ENCODE results near the gene ZNF644.

ZNF644 gene

DNA sequence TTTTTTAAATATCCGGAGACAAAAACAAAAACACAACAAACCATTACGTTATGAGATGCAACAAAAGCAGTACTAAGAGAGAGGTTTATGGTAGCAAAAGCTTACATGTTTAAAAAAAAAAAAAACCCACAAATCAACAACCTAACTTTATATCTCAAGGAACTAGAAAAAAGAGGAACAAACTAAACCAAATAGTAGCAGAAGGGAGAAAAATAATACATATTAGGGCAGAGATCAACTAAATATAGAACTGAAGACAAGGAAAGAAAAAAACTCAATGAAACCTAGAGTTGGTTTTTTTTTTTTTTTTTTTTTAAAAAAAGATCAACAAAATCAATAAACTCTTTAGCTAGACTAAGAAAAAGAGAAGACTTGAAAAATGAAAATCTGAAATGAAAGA is 34.9 kb downstream of the ZNF644 start:
- H3K9me3 Mint-ChIP-seq: peaks cover 21% of the 10 kb centered on the region
- peaks cover 81% of the 10 kb centered on the region for H3K36me3 Mint-ChIP-seq (ENCODE audit: low read depth)
- no peak for DNase-seq
- no peaks in the 10 kb centered on the region for H3K27me3 Mint-ChIP-seq
- no peak overlapping the region for H3K27ac Mint-ChIP-seq
- peaks cover 75% of the 10 kb centered on the region for H3K4me1 Mint-ChIP-seq (ENCODE audit: low read depth)
- H3K4me3 Mint-ChIP-seq: no peak overlapping the region

DNA sequence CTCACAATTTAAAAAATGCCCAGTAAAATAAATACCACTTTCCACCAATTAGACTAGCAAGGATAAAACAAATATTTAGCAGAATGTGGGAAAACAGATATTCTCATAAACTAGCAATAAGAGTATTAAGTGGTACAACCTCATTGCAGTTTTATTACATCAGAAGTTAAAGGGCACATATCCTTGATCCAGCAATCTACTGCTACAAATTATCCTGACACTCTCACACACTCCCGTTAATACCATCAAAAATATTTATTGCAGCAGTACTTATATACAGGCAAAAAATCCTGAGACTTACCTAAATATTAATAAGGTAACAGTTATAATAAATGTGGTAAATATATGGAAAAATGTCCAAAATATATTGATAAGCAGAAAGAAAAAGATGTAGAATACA is 44.3 kb downstream of the ZNF644 start:
- no peaks in the 10 kb centered on the region for H3K27me3 Mint-ChIP-seq
- H3K4me1 Mint-ChIP-seq (ENCODE audit: low read depth): peaks cover 51% of the 10 kb centered on the region
- H3K36me3 Mint-ChIP-seq (ENCODE audit: low read depth): peaks cover 81% of the 10 kb centered on the region
- DNase-seq: no peak
- H3K9me3 Mint-ChIP-seq: no peaks in the 10 kb centered on the region
- H3K27ac Mint-ChIP-seq: no peak overlapping the region
- no peak overlapping the region for H3K4me3 Mint-ChIP-seq

DNA sequence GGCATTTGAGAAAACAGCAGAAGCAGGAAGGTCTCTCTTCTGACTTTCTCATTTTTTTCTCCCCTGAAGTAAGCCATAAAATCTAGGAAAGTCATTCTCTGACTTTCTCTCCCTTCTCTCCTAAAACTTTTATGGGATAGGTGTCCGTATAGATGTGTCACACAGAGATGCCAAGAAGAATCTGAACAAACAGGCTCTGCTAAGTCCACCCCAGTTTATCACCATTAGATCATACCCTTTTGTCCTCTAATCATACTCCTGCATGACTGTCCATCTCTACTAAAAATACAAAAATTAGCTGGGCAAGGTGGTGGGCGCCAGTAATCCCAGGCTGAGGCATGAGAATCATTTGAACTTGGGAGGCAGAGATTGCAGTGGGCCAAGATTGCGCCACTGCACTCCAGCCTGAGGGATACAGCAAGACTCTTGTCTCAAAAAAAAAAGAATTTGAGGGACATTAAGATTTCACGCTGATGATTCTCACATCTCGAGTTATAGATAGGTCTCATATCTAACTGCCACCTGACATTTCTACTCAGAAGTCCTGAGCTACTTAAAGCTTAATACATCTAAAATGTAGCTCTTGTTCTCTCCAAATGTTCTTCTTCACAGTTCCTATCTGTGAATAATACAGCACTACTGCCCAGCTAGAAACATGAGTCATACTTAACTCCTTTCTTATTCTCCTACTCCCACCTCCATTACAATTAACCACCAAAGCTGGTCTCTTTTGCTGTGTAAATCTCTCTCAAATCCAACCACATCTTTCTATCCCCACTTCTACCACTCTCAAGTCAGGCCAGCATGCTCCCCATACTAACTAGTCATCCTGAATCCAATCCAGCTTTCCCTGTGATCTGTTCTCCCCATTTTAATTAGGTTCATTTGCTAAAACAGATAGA is 47.7 kb downstream of the ZNF644 start:
- H3K9me3 Mint-ChIP-seq: no peaks in the 10 kb centered on the region
- H3K27ac Mint-ChIP-seq: peak overlapping the region; percentile 19
- H3K4me1 Mint-ChIP-seq (ENCODE audit: low read depth): peaks cover 57% of the 10 kb centered on the region
- no peak for DNase-seq
- H3K4me3 Mint-ChIP-seq: no peak overlapping the region
- H3K36me3 Mint-ChIP-seq (ENCODE audit: low read depth): peaks cover 74% of the 10 kb centered on the region
- H3K27me3 Mint-ChIP-seq: no peaks in the 10 kb centered on the region

DNA sequence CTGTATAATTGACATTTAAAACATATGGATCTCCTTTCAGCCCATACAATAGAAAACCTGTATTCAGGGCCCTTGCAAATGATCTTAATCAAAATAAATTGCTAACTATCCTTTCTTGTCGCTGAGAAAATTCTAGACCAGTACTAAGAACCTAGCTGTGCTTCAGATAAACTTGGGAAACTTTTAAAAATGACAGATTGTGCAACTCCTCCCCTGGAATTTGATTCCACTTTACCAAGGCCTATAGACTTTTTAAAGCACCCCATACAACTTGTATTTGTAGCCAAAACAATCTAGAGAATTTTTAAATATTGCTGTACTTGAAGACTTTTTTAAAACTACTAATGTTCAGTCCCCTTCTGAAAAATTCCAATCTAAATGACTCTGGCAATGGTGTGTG is 51.6 kb downstream of the ZNF644 start:
- Mint-ChIP-seq H3K27ac (no peak overlapping the region), H3K4me1 (ENCODE audit: low read depth) (peaks cover 54% of the 10 kb centered on the region), H3K27me3 (no peaks in the 10 kb centered on the region), H3K4me3 (no peak overlapping the region), H3K36me3 (ENCODE audit: low read depth) (peaks cover 55% of the 10 kb centered on the region), H3K9me3 (no peaks in the 10 kb centered on the region)
- DNase-seq: no peak

DNA sequence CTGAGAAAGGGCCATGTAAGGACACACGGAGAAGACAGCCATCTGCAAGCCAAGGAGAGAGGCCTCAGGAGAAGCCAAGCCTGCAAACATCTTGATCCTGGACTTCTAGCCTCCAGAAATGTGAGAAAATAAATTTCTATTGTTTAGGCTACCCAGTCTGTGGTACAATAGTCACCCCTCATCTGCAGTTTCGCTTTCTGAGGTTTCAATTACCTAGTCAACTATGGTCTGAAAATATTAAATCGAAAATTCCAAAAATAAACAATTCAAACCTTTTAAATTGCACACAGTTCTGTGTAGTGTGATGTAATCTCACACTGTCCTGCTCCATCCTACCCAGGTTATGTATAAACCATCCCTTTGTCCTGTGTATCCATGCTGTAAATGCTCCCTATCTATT is 52.6 kb downstream of the ZNF644 start:
- Mint-ChIP-seq H3K27ac (no peak overlapping the region), H3K4me3 (no peak overlapping the region), H3K9me3 (no peaks in the 10 kb centered on the region), H3K27me3 (no peaks in the 10 kb centered on the region), H3K4me1 (ENCODE audit: low read depth) (peaks cover 49% of the 10 kb centered on the region), H3K36me3 (ENCODE audit: low read depth) (peaks cover 48% of the 10 kb centered on the region)
- DNase-seq: no peak

DNA sequence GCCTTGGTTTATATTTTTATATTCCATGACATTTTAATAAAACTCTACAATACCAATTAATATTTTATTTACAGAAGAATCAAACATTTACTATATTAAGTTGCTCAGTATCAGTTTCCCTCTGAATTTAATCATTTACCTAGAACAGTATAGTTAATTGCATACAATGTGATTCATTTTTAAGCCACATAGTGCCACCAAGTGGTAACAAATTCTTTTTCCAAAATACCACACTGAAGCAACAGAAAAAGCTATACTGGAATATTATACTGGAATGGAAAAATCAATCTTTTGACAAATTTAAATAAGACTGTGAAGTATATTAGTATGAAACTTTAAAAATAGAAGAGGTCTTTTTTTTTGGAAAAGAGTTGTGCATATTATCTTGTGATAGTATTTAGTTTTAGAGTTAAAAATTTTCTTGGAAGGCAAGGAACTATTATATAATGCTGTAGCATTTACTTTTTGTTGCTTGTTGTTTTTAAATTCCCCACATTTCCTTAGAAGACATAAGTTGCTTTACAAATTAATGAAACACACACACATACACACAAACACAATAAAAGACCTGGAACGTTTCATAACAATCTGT is 57.3 kb downstream of the ZNF644 start:
- Mint-ChIP-seq H3K9me3 (no peaks in the 10 kb centered on the region), H3K27ac (no peak overlapping the region)

DNA sequence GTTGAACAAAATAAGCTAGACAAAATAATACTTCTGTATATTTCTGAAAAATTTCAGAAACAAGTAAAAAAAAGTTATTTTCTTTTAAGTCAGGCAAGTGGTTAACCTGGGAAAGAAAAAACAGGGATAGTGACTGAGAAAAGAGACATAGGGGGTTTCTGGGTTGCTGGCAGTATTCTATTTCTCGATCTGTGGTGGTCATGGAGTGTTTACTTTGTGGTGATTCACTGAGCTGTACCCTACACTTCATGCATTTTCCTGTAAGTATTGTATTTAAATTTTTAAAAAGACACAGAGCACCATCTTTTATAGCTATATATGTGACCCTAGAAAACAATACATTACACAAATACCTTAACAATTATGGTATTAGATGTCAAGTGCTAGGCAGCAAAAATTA is 58.2 kb downstream of the ZNF644 start:
- no peaks in the 10 kb centered on the region for H3K27me3 Mint-ChIP-seq
- DNase-seq: no peak
- H3K4me3 Mint-ChIP-seq: no peak overlapping the region
- no peak overlapping the region for H3K27ac Mint-ChIP-seq
- H3K36me3 Mint-ChIP-seq (ENCODE audit: low read depth): peaks cover 42% of the 10 kb centered on the region
- peaks cover 49% of the 10 kb centered on the region for H3K4me1 Mint-ChIP-seq (ENCODE audit: low read depth)
- H3K9me3 Mint-ChIP-seq: no peaks in the 10 kb centered on the region

More for the DNA sequence above, 57.3 kb downstream of the ZNF644 start:
- H3K27me3 Mint-ChIP-seq: no peaks in the 10 kb centered on the region
- no peak for DNase-seq
- H3K4me1 Mint-ChIP-seq (ENCODE audit: low read depth): peaks cover 52% of the 10 kb centered on the region
- H3K36me3 Mint-ChIP-seq (ENCODE audit: low read depth): peaks cover 38% of the 10 kb centered on the region
- no peak overlapping the region for H3K4me3 Mint-ChIP-seq

DNA sequence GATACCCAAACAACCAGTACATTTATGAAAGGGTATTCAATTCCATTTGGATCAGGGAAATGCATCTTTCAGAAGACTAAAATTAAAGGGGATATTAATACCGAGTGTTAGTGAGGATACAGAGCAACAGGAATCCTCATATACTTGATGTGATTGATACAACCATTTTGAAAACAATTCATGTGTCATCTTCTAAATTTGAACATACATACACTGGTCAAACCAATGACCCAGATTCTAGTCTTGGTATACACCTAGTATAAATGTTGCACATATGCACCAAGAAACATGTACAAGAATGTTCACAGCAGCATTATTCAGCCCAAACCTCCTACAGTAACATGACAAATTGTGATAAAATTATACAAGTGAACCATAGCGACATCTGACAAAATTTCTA is 58.6 kb downstream of the ZNF644 start:
- no peaks in the 10 kb centered on the region for H3K27me3 Mint-ChIP-seq
- no peak overlapping the region for H3K27ac Mint-ChIP-seq
- H3K4me1 Mint-ChIP-seq (ENCODE audit: low read depth): peaks cover 53% of the 10 kb centered on the region
- peaks cover 46% of the 10 kb centered on the region for H3K36me3 Mint-ChIP-seq (ENCODE audit: low read depth)
- H3K4me3 Mint-ChIP-seq: no peak overlapping the region
- H3K9me3 Mint-ChIP-seq: peaks cover 1% of the 10 kb centered on the region
- DNase-seq: no peak

DNA sequence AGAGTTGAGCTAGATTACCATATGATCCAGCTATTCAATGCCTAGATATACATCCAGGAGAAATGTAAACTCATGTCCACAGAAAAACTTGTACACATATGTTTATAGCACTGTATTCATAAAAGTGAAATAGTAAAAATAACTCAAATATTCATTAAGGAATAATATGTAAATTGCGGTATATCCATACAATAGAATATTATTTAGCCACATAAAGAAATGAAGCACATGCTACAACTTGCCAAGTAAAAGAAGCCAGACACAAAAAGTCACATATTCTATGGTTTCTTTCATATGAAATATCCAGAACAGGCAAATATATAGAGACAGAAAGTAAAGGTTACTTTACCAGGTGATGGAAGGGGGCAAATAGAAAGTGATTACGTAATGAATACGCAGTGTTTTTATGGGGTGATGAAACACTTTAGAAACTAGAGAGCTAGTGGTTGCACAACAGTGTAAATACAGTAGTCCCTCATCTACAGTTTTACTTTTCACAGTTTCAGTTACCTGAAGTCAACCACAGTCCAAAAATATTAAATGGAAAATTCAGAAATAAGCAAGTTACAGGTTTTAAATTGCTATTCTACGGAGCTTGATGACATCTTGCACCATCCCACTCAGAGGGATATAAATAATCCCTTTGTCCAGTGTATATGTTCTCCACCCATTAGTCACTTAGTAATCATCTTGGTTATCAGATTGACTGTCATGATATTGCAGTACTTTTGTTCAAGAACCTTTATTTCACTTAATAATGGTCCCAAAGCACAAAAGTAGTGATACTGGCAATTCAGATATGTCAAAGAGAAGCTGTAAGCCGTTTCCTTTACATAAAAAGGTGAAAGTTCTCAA is 62.3 kb downstream of the ZNF644 start:
- peaks cover 15% of the 10 kb centered on the region for H3K9me3 Mint-ChIP-seq
- DNase-seq: no peak
- H3K36me3 Mint-ChIP-seq (ENCODE audit: low read depth): peaks cover 72% of the 10 kb centered on the region
- no peaks in the 10 kb centered on the region for H3K27me3 Mint-ChIP-seq
- no peak overlapping the region for H3K27ac Mint-ChIP-seq
- no peak overlapping the region for H3K4me3 Mint-ChIP-seq
- peaks cover 75% of the 10 kb centered on the region for H3K4me1 Mint-ChIP-seq (ENCODE audit: low read depth)

DNA sequence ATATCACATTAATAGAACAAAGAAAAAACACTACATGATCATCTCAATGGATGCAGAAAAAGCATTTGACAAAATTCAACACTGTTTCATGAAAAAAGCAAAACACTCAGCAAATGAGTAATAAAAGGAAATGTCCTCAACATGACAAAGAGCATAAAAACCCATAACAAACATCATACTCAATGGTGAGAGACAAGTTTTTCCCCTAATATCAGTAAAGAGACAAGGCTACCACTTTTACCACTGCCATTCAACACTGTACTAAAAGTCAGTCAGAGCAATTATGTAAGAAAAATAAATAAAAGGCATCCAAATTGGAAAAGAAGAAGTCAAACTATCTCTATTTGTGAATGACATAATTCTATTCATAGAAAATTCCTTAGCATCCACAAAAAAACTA is 64.3 kb downstream of the ZNF644 start:
- H3K27me3 Mint-ChIP-seq: no peaks in the 10 kb centered on the region
- no peak overlapping the region for H3K4me3 Mint-ChIP-seq
- H3K4me1 Mint-ChIP-seq (ENCODE audit: low read depth): peaks cover 79% of the 10 kb centered on the region
- peaks cover 78% of the 10 kb centered on the region for H3K36me3 Mint-ChIP-seq (ENCODE audit: low read depth)
- H3K27ac Mint-ChIP-seq: no peak overlapping the region
- DNase-seq: no peak
- H3K9me3 Mint-ChIP-seq: peaks cover 15% of the 10 kb centered on the region

DNA sequence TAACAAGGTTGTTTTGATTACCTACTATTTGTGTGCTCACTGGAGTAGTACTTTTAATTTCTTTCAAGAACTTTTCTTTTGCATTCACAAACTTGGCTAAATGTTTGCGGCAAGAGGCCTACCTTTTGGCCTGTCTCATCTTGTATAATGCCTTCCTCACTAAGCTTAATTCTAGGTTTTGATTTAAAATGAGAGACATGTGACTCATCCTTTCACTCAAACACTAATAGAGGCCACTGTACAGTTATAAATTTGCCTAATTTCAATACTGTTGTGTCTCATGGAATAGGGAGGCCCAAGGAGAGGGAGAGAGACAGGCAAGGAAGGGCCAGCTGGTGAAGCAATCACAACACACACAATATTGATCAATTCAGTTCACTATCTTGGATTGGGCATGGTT is 66.1 kb downstream of the ZNF644 start:
- peaks cover 85% of the 10 kb centered on the region for H3K36me3 Mint-ChIP-seq (ENCODE audit: low read depth)
- H3K9me3 Mint-ChIP-seq: peaks cover 15% of the 10 kb centered on the region
- no peak overlapping the region for H3K27ac Mint-ChIP-seq
- H3K27me3 Mint-ChIP-seq: no peaks in the 10 kb centered on the region
- H3K4me3 Mint-ChIP-seq: no peak overlapping the region
- no peak for DNase-seq
- peaks cover 90% of the 10 kb centered on the region for H3K4me1 Mint-ChIP-seq (ENCODE audit: low read depth)

DNA sequence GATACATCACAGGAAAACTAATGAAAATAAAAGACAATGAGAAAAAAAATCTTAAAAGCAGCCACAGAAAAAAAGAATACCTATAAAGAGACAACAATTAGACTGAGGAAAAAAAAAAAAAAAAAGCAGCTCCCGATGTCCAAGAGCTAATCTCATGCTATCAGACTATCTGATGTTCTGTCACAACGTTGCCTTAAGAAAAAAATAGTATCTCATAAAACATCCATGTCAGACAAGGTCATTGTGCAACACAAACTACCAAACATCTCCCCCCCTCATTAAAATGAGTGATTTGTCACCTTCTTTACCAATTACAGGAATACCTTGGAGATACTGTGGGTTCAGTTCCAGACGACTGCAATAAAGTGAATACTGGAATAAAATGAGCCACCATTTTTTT is 68.9 kb downstream of the ZNF644 start:
- Mint-ChIP-seq H3K4me1 (ENCODE audit: low read depth) (peaks cover 82% of the 10 kb centered on the region), H3K27me3 (no peaks in the 10 kb centered on the region), H3K9me3 (peaks cover 13% of the 10 kb centered on the region), H3K36me3 (ENCODE audit: low read depth) (peaks cover 65% of the 10 kb centered on the region), H3K4me3 (no peak overlapping the region), H3K27ac (no peak overlapping the region)
- no peak for DNase-seq

DNA sequence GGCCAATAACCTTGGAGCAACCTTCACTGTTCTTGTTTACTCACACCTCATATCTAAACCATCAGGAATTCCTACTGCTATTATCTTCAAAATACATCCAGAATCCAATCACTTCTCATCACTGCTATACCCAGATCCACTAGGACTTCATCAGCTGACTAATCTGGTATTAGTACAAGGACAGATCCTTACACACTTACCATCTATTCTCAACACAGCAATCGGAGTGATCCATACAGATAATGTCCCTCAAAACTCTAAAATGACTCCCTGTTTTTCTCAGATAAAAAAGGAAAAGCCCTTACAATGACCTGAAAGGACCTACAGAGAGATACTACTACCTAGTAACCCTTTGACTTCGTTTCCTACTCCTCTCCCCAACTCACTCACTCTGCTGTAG is 70.8 kb downstream of the ZNF644 start:
- peaks cover 77% of the 10 kb centered on the region for H3K4me1 Mint-ChIP-seq (ENCODE audit: low read depth)
- no peak overlapping the region for H3K27ac Mint-ChIP-seq
- no peak for DNase-seq
- peaks cover 9% of the 10 kb centered on the region for H3K9me3 Mint-ChIP-seq
- H3K4me3 Mint-ChIP-seq: no peak overlapping the region
- H3K36me3 Mint-ChIP-seq (ENCODE audit: low read depth): peaks cover 47% of the 10 kb centered on the region
- no peaks in the 10 kb centered on the region for H3K27me3 Mint-ChIP-seq

DNA sequence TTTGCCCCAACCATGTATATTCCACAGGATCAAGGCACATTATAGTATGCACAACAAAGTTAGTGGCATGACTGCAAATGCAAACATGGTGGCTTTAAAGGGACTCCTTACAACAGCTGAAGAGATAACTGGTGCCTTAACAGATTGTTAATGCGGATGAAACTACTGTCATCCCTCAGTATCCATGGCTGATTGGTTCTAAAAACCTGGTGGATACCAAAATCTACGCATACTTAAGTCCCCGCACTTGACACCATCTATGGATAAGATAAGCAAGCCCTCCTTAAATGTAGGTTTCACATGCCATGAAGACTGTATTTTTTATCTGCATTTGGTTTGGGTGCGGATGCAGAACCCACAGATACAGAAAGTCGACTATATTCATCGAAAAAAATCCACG is 73.5 kb downstream of the ZNF644 start:
- no peak overlapping the region for H3K27ac Mint-ChIP-seq
- H3K36me3 Mint-ChIP-seq (ENCODE audit: low read depth): peaks cover 36% of the 10 kb centered on the region
- no peaks in the 10 kb centered on the region for H3K9me3 Mint-ChIP-seq
- no peaks in the 10 kb centered on the region for H3K27me3 Mint-ChIP-seq
- H3K4me3 Mint-ChIP-seq: no peak overlapping the region
- peaks cover 62% of the 10 kb centered on the region for H3K4me1 Mint-ChIP-seq (ENCODE audit: low read depth)
- DNase-seq: no peak
